GM19023 (cell line): ENCODE data around the gene GALNT1.
A peak's percentile ranks its signal among the peaks of the same experiment; 100 is the strongest.
"Not testable (repeated sequence)": the region's sequence is repeated elsewhere in the genome, so short reads cannot be mapped to it uniquely, and the experiment has no call there.

Experiments
- ATAC-seq: cut with Tn5 transposase; IDR thresholded peaks from one replicate; pipeline ENCODE4 v1.9.1; 2021; ENCODE audit warnings: mild to moderate bottlenecking, moderate library complexity; ENCODE audit not compliant: unreplicated experiment

The GALNT1 gene

GRCh38 chr18:35581546-35581897 lies at the start of gene GALNT1:
Gene GALNT1 (plus strand): TSS chr18:35581740. CDS start chr18:35654663, 72,923 bp downstream.
- ATAC-seq, result no peak

GRCh38 chr18:35533916-35534405 lies 47.6 kb upstream of the GALNT1 start:
- ATAC-seq, result no peak

GRCh38 chr18:35535297-35535696 lies 46.2 kb upstream of the GALNT1 start:
- ATAC-seq, result no peak

- no peak for ATAC-seq
These were observed 39.2 kb upstream of the GALNT1 start for GRCh38 chr18:35542356-35542755.

- ATAC-seq, result no peak
These were observed 34.4 kb upstream of the GALNT1 start for GRCh38 chr18:35547008-35547605.

- no peak for ATAC-seq
These were observed 32.0 kb upstream of the GALNT1 start for GRCh38 chr18:35549564-35549963.

- ATAC-seq, result no peak
These were observed 28.2 kb upstream of the GALNT1 start for GRCh38 chr18:35553300-35553699.

GRCh38 chr18:35555538-35555937 lies 26.0 kb upstream of the GALNT1 start:
- not testable (repeated sequence) for ATAC-seq

- ATAC-seq, result no peak
These were observed 21.7 kb upstream of the GALNT1 start for GRCh38 chr18:35559867-35560266.

- ATAC-seq, result no peak
These were observed 16.6 kb upstream of the GALNT1 start for GRCh38 chr18:35564795-35565453.

- no peak for ATAC-seq
These were observed 15.5 kb upstream of the GALNT1 start for GRCh38 chr18:35566019-35566418.

- ATAC-seq, result no peak
These were observed 11.4 kb upstream of the GALNT1 start for GRCh38 chr18:35570182-35570581.

- no peak for ATAC-seq
These were observed 10.4 kb upstream of the GALNT1 start for GRCh38 chr18:35571138-35571537.

GRCh38 chr18:35572644-35573043 lies 8.9 kb upstream of the GALNT1 start:
- no peak for ATAC-seq

- ATAC-seq, result no peak
These were observed 8.0 kb upstream of the GALNT1 start for GRCh38 chr18:35573531-35573930.

GRCh38 chr18:35576240-35576845 lies 5.2 kb upstream of the GALNT1 start:
- not testable (repeated sequence) for ATAC-seq

- ATAC-seq, result peak; percentile 46
These were observed 4.3 kb upstream of the GALNT1 start for GRCh38 chr18:35577045-35577848.

GRCh38 chr18:35578481-35578880 lies 3.1 kb upstream of the GALNT1 start:
- ATAC-seq, result no peak

GRCh38 chr18:35578936-35579335 lies 2.6 kb upstream of the GALNT1 start:
- ATAC-seq, result no peak

GRCh38 chr18:35580701-35581539 lies 620 bp upstream of the GALNT1 start:
- peak; percentile 53 for ATAC-seq
